Fibroblast of villous mesenchyme (primary cell): Measurements from ENCODE around the gene ZNF383. TPM values are rescaled to one million over a fixed set of nuclear protein-coding genes. Genes with fewer than 3 reads are reported as not detected.
"Not testable (repeated sequence)": the region's sequence is repeated elsewhere in the genome, so short reads cannot be mapped to it uniquely, and the experiment has no call there.

Source experiments
- DNase-seq: peaks from one replicate; pipeline ENCODE4 v3.0.0-alpha.2; 2010; ENCODE audit warnings: low read depth
- H3K4me3 ChIP-seq: 2 replicates; pipeline ENCODE4 v1.5.1; 2011; ENCODE audit warnings: low read depth, mild to moderate bottlenecking, low read length
- total RNA-seq: library from RNA; depleted of rRNA; stranded (reverse); fragments of >200 nt; gene quantifications from 2 replicates; pipeline ENCODE4 v1.2.3, GENCODE V29; 2012
- TF ChIP-seq, protein P1 (sequence below): IDR thresholded peaks from 2 replicates; pipeline ENCODE4 v1.5.1; 2012; ENCODE audit warnings: low read depth, mild to moderate bottlenecking, low read length; ENCODE audit not compliant: insufficient read depth

The ZNF383 gene
- total RNA-seq: 5.2 and 6.8 TPM in 2 replicates

DNA sequence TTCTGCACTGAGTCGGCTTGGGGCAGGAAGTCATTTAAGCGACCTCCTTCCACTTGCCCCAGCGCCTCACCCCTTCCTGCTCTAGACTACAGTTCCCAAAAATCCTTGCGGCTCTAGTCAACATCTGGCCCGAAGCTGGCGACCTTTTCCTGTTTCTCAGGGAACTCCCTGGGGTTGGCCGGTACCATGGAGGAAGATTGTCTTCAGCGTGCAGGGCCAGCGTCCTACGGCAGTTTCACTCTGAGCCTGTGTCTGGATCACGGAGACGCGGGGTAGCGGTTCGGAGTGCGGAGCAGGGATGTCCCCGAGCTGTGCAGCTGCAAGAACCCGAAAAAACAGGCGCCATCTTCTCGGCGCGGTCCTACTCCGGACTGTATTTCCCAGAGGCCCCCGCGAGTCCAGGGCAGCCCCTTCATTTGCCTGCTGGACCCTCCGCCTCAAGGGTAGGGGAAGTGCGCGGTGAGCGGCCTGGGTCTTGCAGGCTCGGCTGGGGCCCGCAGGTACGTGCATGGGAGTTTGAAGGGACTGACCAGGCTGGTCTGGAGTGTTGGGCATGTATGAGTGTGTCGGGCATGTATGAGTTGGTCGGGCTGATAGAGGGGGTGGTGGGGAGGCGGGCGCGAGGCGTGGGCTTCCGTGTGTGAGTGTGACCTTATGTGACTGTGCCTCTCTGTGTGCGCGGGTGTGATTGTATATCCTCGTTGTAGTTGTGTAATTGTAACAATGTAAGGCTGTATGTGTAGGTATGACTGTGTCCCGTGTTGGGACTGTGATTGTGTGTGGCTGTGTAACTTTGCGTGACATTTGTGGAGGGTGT, at the start of gene ZNF383:
ZNF383 (plus strand) TSS at position 440 of the 817 bp plus-strand sequence. CDS start 12,240 bp downstream, outside the sequence.
- TF ChIP-seq, protein P1, sequence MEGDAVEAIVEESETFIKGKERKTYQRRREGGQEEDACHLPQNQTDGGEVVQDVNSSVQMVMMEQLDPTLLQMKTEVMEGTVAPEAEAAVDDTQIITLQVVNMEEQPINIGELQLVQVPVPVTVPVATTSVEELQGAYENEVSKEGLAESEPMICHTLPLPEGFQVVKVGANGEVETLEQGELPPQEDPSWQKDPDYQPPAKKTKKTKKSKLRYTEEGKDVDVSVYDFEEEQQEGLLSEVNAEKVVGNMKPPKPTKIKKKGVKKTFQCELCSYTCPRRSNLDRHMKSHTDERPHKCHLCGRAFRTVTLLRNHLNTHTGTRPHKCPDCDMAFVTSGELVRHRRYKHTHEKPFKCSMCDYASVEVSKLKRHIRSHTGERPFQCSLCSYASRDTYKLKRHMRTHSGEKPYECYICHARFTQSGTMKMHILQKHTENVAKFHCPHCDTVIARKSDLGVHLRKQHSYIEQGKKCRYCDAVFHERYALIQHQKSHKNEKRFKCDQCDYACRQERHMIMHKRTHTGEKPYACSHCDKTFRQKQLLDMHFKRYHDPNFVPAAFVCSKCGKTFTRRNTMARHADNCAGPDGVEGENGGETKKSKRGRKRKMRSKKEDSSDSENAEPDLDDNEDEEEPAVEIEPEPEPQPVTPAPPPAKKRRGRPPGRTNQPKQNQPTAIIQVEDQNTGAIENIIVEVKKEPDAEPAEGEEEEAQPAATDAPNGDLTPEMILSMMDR: no peak
- DNase-seq: peak; percentile 90
- peak within 1 kb of the TSS; percentile 99 for H3K4me3 ChIP-seq

DNA sequence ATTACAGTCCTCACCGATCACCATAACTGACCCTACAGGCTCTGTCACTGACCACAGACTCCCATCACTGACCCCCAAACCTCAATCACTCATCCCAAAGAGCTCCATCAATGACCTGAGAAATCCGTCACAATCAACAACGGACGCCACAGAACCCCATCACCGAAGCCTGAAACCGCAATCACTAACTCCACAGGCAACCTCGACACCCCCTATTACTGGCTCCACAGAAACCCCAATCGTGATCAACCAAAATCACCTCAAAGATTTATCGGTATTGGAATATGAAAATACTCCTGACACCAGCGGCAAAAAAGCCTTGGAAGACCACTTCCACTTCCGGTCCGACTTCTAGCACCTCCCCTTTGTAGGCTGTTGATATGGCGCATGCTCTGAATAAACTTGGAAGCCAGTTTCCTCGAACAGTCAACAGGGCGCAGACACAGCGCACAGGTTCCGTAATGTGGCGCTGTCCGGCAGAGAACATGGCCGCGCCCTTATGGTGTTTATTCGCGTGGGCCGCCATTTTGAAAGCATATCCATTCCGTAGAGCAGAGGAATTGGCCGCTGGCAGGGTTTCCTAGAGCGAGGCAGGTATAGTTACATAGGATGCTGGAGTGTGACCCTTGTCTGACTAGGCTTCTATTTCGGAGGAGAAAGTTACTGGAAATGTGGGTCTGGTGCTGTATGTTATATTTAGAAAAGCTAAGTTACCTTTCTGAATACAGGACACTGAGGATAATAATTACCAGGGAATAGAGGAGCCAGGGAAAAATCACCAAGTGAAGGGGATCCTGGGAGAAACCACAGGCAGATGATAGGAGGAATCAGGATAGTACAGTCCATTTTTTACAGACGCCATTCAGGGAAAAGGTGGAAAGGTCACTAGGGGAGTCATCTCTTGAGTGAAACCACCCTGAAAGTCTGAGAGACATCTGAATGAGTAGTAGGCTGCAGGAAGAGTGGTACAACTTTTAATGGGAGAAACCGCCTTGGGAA, 45.3 kb upstream of the ZNF383 start, which contains the start of gene ZNF585A:
ZNF585A (minus strand) TSS at position 328 of the 999 bp plus-strand sequence. CDS start 2,785 bp downstream, outside the sequence.
- DNase-seq: peak; percentile 97
- TF ChIP-seq, protein P1: peak; percentile 23
- H3K4me3 ChIP-seq: peak within 1 kb of the TSS; percentile 98

DNA sequence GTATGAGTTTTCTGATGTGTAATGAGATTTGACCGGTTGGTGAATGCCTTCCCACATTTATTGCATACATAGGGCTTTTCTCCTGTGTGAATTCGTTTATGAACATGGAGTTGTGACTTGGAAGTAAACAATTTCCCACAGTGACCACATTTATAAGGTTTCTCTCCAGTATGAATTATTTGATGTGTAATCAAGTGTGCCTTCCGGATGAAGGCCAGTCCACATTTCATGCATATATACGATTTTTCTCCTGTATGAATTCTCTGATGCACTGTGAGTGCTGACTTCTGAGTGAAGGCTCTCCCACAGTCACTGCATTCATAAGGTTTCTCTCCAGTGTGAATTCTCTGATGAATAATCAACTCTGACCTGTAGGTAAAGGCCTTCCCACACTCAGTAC, 31.9 kb upstream of the ZNF383 start:
- not testable (repeated sequence) for H3K4me3 ChIP-seq, DNase-seq

DNA sequence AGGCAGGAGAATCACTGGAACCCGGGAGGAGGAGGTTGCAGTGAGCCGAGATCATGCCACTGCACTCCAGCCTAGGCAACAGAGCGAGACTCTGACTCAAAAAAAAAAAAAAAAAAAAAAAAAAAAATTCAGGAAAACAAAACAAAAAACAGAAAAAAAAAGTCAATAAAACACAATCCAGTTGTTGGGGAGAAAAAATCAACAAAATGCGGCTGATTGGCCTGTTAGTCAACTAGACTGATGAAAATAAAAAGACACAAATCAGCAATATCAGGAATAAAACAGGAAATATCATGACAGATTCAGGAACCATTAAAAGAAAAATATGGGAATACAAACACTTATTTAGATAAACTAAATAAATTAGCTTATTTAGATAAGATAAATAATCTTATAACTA, 22.8 kb upstream of the ZNF383 start:
- not testable (repeated sequence) for H3K4me3 ChIP-seq, DNase-seq

DNA sequence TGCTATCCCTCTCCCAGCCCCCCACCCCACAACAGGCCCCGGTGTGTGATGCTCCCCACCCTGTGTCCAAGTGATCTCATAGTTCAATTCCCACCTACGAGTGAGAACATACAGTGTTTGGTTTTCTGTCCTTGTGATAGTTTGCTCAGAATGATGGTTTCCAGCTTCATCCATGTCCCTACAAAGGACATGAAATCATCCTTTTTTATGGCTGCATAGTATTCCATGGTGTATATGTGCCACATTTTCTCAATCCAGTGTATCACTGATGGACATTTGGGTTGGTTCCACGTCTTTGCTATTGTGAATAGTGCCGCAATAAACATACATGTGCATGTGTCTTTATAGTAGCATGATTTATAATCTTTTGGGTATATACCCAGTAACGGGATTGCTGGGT, 20.9 kb upstream of the ZNF383 start:
- not testable (repeated sequence) for DNase-seq, H3K4me3 ChIP-seq

DNA sequence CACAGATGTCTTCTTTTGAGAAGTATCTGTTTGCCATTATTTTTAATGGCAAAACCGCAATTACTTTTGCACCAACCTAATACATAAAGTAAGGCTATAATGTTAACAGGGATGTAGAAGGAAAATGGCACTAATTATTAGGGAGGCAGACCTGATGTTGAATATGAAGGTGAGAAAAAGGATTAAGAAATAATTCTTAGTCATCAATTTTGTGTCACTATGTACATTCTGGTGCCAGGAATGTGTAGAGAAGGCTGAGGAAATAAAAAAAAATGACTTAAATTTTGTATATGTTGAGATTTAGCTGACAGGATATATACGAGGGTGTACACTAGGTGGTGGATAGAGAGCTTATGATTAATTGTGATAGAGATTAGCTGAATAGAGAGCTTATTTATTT, 20.2 kb upstream of the ZNF383 start:
- H3K4me3 ChIP-seq: no peak overlapping the region
- DNase-seq: no peak
- TF ChIP-seq, protein P1: no peak

DNA sequence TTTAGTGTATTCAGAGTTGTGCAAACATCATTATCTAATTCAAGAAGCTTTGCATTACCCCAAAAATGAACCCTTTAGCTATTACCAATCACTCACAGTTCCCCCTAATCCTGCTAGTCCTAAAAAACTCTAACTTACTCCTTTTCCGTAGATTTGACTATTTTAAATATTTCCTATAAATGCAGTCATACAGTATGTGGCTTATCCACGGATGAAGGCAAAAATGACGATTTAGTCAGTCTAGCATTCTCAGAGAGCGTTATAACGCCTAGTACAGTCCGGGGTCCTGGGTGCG, 587 bp upstream of the ZNF383 start:
- peak overlapping the region; percentile 99 for H3K4me3 ChIP-seq
- no peak for DNase-seq
- TF ChIP-seq, protein P1: no peak

DNA sequence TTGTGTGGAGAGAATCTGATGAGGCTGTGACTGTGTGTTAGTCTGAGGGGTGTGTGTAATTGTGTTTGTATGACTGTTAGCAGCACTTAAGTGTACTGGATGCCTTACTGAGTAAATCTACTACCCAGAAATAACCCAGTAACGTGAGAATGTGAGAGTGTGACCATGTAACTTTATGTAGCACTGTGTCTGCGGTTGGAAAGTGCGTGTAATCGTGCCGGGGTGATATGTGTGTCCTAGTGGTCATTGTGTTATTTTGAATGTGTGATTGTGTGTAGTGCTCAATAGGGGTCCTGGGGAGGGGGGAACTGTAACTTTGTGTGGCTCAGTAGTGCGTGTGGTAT, 550 bp downstream of the ZNF383 start:
- TF ChIP-seq, protein P1: no peak
- H3K4me3 ChIP-seq: peak overlapping the region; percentile 99
- DNase-seq: peak; percentile 28
